Activated CD4-positive, alpha-beta memory T cell treated with anti-CD3 and anti-CD28 coated beads for 36 hours (primary cell): Measurements from ENCODE around the gene ST8SIA4. TPM values are rescaled to one million over a fixed set of nuclear protein-coding genes. Genes with fewer than 3 reads are reported as not detected.

Source experiments
- CTCF ChIA-PET: fragments of 350-600 bp; sonication (Branson Sonifier 250); formaldehyde crosslinking; loops from one replicate; lab custom pipeline; 2021; ENCODE audit warnings: antibody characterized with exemption, inconsistent platforms; lab: Charles Lee
- POLR2A ChIA-PET: fragments of 350-600 bp; sonication (Branson Sonifier 250); formaldehyde crosslinking; loops from one replicate; lab custom pipeline; 2021; ENCODE audit warnings: antibody characterized with exemption; lab: Charles Lee
- DNase-seq: peaks from one replicate; pipeline ENCODE4 v3.0.0-alpha.2; 2020
- H3K27ac Mint-ChIP-seq: one replicate; pipeline ENCODE4 v1.8.0; 2021; ENCODE audit warnings: mixed read lengths
- H3K27me3 Mint-ChIP-seq: one replicate; pipeline ENCODE4 v1.8.0; 2021; ENCODE audit warnings: mixed read lengths
- H3K36me3 Mint-ChIP-seq: one replicate; pipeline ENCODE4 v1.8.0; 2021; ENCODE audit warnings: mixed read lengths
- H3K4me1 Mint-ChIP-seq: one replicate; pipeline ENCODE4 v1.8.0; 2021; ENCODE audit warnings: low read depth, mixed read lengths
- H3K4me3 Mint-ChIP-seq: one replicate; pipeline ENCODE4 v1.8.0; 2021; ENCODE audit warnings: mild to moderate bottlenecking, mixed read lengths
- H3K9me3 Mint-ChIP-seq: one replicate; pipeline ENCODE4 v1.8.0; 2021; ENCODE audit warnings: mixed read lengths
- intact Hi-C: fragments of 100-400 bp; cut with micrococcal nuclease; formaldehyde crosslinking; loops from one replicate; pipeline ENCODE4 v1.15.1; 2023
- total RNA-seq, 2 experiments: library from RNA; stranded (reverse); gene quantifications; one replicate each; pipeline ENCODE4 v1.2.3, GENCODE V29; 2021

The ST8SIA4 gene
- 10 to 100 TPM; 32.8 to 35.1 TPM for total RNA-seq

- peaks cover 30% of the 10 kb centered on the region for H3K4me1 Mint-ChIP-seq
- H3K27me3 Mint-ChIP-seq = no peaks in the 10 kb centered on the region
- ChIA-PET CTCF (interaction anchor here (0.8 to 2.1 kb wide), 9 partner anchors 30 to 280 kb away, joined by 3 to 7 read pairs (median 3); no protein-coding TSS in a partner anchor), POLR2A (interaction anchor here (0.6 to 6.9 kb wide), 15 partner anchors 10 to 353 kb away, joined by 3 to 96 read pairs (median 8); no protein-coding TSS in a partner anchor)
- peak within 1 kb of the TSS; percentile 96 for H3K27ac Mint-ChIP-seq
- H3K4me3 Mint-ChIP-seq = peak within 1 kb of the TSS; percentile 92
- H3K36me3 Mint-ChIP-seq = peaks cover 26% of the 10 kb centered on the region
- intact Hi-C loops = loop anchor here (1.0 to 5.0 kb wide), 10 partner anchors 10 to 1974 kb away; partner anchors contain the start of genes CHD1 and FAM174A
- no peaks in the 10 kb centered on the region for H3K9me3 Mint-ChIP-seq
- DNase-seq = peak; percentile 95
Measured at GRCh38 chr5:100903039-100903887, at the start of gene ST8SIA4. Gene ST8SIA4 (minus strand): TSS chr5:100903282. CDS start chr5:100902955, 327 bp downstream.

DNA sequence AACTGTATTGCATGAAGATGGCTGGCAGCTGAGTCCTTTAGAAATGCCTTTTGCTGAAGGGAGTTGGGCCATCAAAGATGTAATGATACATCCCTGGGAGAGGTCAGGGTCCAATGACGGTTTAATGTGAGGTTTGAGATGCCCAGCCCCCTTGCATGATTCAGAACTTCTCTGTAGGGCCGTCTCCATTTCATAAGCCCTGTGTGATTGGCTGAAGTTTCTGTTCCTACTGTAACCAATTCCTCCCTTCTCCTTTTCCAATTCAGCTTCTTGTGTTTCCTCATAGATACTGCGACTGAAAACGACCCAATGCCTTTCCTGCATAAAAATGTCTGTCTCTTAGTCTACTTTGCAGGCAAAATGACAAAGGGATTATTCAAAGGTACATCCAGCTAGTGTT lies 47.9 kb upstream of the ST8SIA4 start:
- POLR2A ChIA-PET = no interaction called here
- CTCF ChIA-PET = no interaction called here
- Mint-ChIP-seq H3K9me3 (peaks cover 19% of the 10 kb centered on the region), H3K27me3 (no peaks in the 10 kb centered on the region), H3K4me3 (no peak overlapping the region), H3K27ac (no peak overlapping the region), H3K36me3 (peaks cover 6% of the 10 kb centered on the region), H3K4me1 (no peaks in the 10 kb centered on the region)
- intact Hi-C loops = no loop called here
- DNase-seq = no peak

- Mint-ChIP-seq H3K36me3 (peaks cover 10% of the 10 kb centered on the region), H3K4me1 (peaks cover 19% of the 10 kb centered on the region), H3K27me3 (no peaks in the 10 kb centered on the region), H3K4me3 (no peak overlapping the region), H3K9me3 (peaks cover 8% of the 10 kb centered on the region), H3K27ac (peak overlapping the region; percentile 1)
- no peak for DNase-seq
- intact Hi-C loops = loop anchor here (1.0 kb wide), 1 partner anchor 10 kb away; the partner anchor contains the start of gene ST8SIA4
- ChIA-PET POLR2A (interaction anchor here (1.0 to 1.8 kb wide), 3 partner anchors 10 to 16 kb away, joined by 3 to 10 read pairs (median 10); partner anchors contain the start of gene ST8SIA4), CTCF (interaction anchor here (1.6 kb wide), 1 partner anchor 13 kb away, joined by 3 read pairs; no protein-coding TSS in a partner anchor)
Measured at GRCh38 chr5:100913298-100913697, 10.2 kb upstream of the ST8SIA4 start.

DNA sequence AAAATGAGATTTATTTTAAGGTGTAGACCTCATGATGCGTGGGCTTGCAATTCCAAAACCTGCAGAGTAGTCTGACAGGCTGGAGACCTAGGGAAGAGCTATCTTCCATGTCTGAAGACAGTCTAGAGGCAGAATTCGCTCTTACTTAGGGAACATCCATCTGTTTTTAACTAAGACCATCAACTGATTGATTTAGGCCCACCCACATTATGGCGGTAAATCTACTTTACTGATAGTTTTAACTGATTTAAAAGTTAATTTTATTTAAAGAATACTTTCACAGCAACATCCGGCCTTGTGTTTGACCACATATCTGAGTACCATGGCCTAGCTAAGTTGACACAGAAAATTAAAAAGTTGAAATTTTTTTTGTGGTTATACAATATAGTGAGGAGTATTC lies 6.0 kb upstream of the ST8SIA4 start:
- Mint-ChIP-seq H3K27me3 (no peaks in the 10 kb centered on the region), H3K4me1 (peaks cover 37% of the 10 kb centered on the region), H3K27ac (no peak overlapping the region), H3K4me3 (no peak overlapping the region), H3K36me3 (peaks cover 2% of the 10 kb centered on the region), H3K9me3 (no peaks in the 10 kb centered on the region)
- ChIA-PET POLR2A (no interaction called here), CTCF (interaction anchor here (1.1 kb wide), 1 partner anchor 134 kb away, joined by 3 read pairs; no protein-coding TSS in a partner anchor)
- intact Hi-C loops = no loop called here
- DNase-seq = no peak

- ChIA-PET POLR2A (interaction anchor here (0.8 to 6.9 kb wide), 4 partner anchors 12 to 80 kb away, joined by 5 to 96 read pairs (median 61); no protein-coding TSS in a partner anchor), CTCF (interaction anchor here (0.6 kb wide), 1 partner anchor 15 kb away, joined by 3 read pairs; no protein-coding TSS in a partner anchor)
- Mint-ChIP-seq H3K9me3 (no peaks in the 10 kb centered on the region), H3K36me3 (peaks cover 17% of the 10 kb centered on the region), H3K27ac (peak overlapping the region; percentile 96), H3K4me3 (peak overlapping the region; percentile 92), H3K27me3 (no peaks in the 10 kb centered on the region), H3K4me1 (peaks cover 24% of the 10 kb centered on the region)
- peak; percentile 35 for DNase-seq
- intact Hi-C loops = no loop called here
Measured at GRCh38 chr5:100905259-100905914, 2.3 kb upstream of the ST8SIA4 start.

GRCh38 chr5:100904259-100904861 lies 1.3 kb upstream of the ST8SIA4 start:
- Mint-ChIP-seq H3K9me3 (no peaks in the 10 kb centered on the region), H3K4me3 (peak overlapping the region; percentile 92), H3K27ac (peak overlapping the region; percentile 96), H3K27me3 (no peaks in the 10 kb centered on the region), H3K4me1 (peaks cover 23% of the 10 kb centered on the region), H3K36me3 (peaks cover 23% of the 10 kb centered on the region)
- peak; percentile 79 for DNase-seq
- CTCF ChIA-PET = interaction anchor here (0.8 to 2.1 kb wide), 3 partner anchors 45 to 132 kb away, joined by 3 to 7 read pairs (median 3); no protein-coding TSS in a partner anchor
- intact Hi-C loops = loop anchor here (5.0 kb wide), 2 partner anchors 282 to 352 kb away; no protein-coding TSS in a partner anchor
- POLR2A ChIA-PET = interaction anchor here (0.7 to 6.9 kb wide), 6 partner anchors 9 to 251 kb away, joined by 3 to 96 read pairs (median 24); no protein-coding TSS in a partner anchor

- peak overlapping the region; percentile 92 for H3K4me3 Mint-ChIP-seq
Measured at GRCh38 chr5:100902440-100903038, 543 bp downstream of the ST8SIA4 start.

GRCh38 chr5:100901821-100902341 lies 1.2 kb downstream of the ST8SIA4 start:
- intact Hi-C loops = loop anchor here (2.0 to 5.0 kb wide), 5 partner anchors 171 to 1973 kb away; partner anchors contain the start of gene CHD1
- ChIA-PET CTCF (interaction anchor here (0.6 to 2.0 kb wide), 9 partner anchors 40 to 279 kb away, joined by 3 to 7 read pairs (median 3); no protein-coding TSS in a partner anchor), POLR2A (interaction anchor here (0.8 to 6.9 kb wide), 13 partner anchors 9 to 366 kb away, joined by 3 to 96 read pairs (median 9); partner anchors contain the start of gene FAM174A)
- Mint-ChIP-seq H3K27ac (peak overlapping the region; percentile 96), H3K4me3 (peak overlapping the region; percentile 92), H3K4me1 (peaks cover 32% of the 10 kb centered on the region), H3K27me3 (no peaks in the 10 kb centered on the region), H3K36me3 (peaks cover 28% of the 10 kb centered on the region), H3K9me3 (no peaks in the 10 kb centered on the region)
- peak; percentile 74 for DNase-seq

More at GRCh38 chr5:100902440-100903038, 543 bp downstream of the ST8SIA4 start:
- peak; percentile 72 for DNase-seq
- peak overlapping the region; percentile 96 for H3K27ac Mint-ChIP-seq
- POLR2A ChIA-PET = interaction anchor here (0.8 to 6.9 kb wide), 18 partner anchors 9 to 367 kb away, joined by 3 to 96 read pairs (median 8); partner anchors contain the start of gene FAM174A
- no peaks in the 10 kb centered on the region for H3K9me3 Mint-ChIP-seq
- H3K4me1 Mint-ChIP-seq = peaks cover 29% of the 10 kb centered on the region
- no peaks in the 10 kb centered on the region for H3K27me3 Mint-ChIP-seq
- intact Hi-C loops = loop anchor here (1.0 to 5.0 kb wide), 10 partner anchors 11 to 1974 kb away; partner anchors contain the start of genes CHD1 and FAM174A
- peaks cover 26% of the 10 kb centered on the region for H3K36me3 Mint-ChIP-seq
- CTCF ChIA-PET = interaction anchor here (0.6 to 2.1 kb wide), 13 partner anchors 29 to 279 kb away, joined by 3 to 7 read pairs (median 3); no protein-coding TSS in a partner anchor

DNA sequence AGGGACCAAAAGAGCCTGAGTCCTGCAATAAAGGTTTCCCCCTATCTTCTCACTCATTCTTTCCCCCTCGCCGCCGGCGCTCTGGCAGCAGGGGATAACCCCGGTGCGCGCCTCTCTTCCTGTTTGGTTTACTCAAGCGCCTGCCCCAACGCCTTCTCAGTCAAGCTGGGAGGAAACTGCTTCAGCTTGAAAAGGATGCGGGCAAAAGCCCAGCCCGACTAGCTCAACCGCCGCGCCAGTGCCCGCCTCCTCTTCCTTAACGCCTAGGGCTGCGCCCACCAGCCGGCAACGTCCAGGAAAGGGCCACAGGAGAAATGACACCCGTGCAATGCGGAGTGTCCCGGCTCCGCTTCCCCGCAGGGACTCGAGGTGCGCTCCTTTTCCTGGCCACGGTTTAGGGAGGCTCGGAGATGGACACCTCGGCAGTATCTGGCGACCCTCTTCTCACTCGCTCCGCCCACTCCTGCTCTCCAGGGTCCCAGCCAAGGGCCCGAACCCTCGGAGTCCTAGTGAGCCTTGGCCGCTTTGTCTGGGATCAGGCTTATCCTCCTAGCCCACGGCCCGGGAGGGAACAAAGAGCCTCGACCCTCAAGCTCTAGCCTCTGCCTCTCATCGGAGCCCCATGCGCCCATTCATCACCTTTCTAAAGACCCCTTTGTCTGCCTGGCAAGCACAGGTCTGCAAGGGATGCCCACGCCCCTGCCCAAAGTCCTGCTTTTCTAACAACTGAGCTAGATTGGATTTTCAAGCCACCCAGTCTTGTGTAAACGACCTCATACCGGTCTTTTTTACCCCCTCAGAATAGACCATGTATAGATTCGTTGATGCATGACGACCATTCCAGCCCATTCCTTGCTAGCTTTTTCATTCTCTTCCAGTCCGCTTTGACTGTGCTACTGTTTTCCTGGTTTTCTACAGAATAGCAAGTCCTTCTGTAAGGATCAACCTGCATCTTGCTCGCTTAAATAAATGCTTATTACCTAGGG lies 2.0 kb downstream of the ST8SIA4 start:
- H3K36me3 Mint-ChIP-seq = peaks cover 30% of the 10 kb centered on the region
- H3K4me3 Mint-ChIP-seq = peak overlapping the region; percentile 92
- DNase-seq = peak; percentile 96
- POLR2A ChIA-PET = interaction anchor here (0.8 to 6.9 kb wide), 16 partner anchors 8 to 408 kb away, joined by 3 to 96 read pairs (median 10); no protein-coding TSS in a partner anchor
- no peaks in the 10 kb centered on the region for H3K27me3 Mint-ChIP-seq
- H3K4me1 Mint-ChIP-seq = peaks cover 33% of the 10 kb centered on the region
- intact Hi-C loops = loop anchor here (1.0 to 5.0 kb wide), 6 partner anchors 11 to 349 kb away; no protein-coding TSS in a partner anchor
- CTCF ChIA-PET = interaction anchor here (0.6 to 2.0 kb wide), 20 partner anchors 10 to 348 kb away, joined by 3 to 10 read pairs (median 4); no protein-coding TSS in a partner anchor
- no peaks in the 10 kb centered on the region for H3K9me3 Mint-ChIP-seq
- peak overlapping the region; percentile 96 for H3K27ac Mint-ChIP-seq
